C4-2B (cell line): Measurements from ENCODE around the gene NTRK2.

Source experiments
- CTCF ChIP-seq: fragments of 450-650 bp; conservative IDR thresholded peaks from 2 replicates; pipeline ENCODE4 v1.5.1; 2017; ENCODE audit warnings: mild to moderate bottlenecking
- ZFX ChIP-seq: fragments of 450-650 bp; IDR thresholded peaks from 2 replicates; pipeline ENCODE4 v1.6.1; 2017

DNA sequence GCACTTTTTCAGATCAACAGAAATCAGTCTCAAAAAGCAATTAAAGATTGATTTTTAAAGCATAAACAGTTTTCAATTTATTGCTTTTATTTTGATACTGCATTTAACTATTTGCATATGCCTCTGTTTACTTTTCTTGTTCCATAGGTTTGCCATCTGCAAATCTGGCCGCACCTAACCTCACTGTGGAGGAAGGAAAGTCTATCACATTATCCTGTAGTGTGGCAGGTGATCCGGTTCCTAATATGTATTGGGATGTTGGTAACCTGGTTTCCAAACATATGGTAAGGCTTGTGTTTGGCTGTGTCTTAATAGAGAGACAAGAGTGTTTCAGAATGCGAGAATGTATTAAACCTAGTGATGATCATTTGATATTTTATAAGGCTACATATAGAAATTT is 53.9 kb downstream of the NTRK2 start:
- TF ChIP-seq CTCF = no peak
- TF ChIP-seq ZFX = no peak
